ENCODE measurements around the gene WHRN.

The WHRN gene

DNA sequence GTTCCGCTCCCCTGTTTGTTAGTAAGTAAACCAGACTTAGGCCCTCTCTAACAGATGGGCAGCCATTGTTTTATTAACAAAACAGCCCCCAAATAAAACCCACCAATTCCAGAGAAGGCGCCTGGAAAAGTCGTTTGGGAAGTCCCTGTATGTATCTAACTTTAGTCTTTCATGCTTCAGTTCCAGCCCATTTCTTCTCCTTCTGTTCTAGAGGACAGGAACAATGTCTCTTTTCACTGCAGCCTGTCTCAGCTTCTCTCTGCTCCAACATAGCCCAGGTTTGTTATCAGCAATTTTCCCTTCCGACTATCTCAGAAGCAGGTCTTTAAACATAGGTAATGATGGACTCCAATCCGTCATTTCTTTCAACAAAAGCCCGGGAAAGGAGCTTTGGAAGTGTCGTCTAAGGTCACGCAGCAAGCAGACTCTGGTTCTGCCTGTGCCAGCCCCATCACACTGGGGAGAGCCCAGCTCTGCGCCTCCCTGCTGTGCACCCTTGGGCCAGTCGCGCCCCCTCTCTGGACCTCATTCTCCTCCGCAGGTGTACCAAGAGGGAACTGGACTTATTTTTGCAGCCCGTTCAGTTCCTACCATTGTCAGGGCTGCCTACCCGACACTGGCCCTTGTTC is 107.9 kb downstream of the WHRN start:
- no peak for DNase-seq (ENCODE audit: low read depth)

- no peak for DNase-seq (ENCODE audit: low read depth)
These were observed 108.6 kb downstream of the WHRN start for GRCh38 chr9:114396558-114397218.

- DNase-seq (ENCODE audit: low read depth) = no peak
These were observed 109.5 kb downstream of the WHRN start for GRCh38 chr9:114395768-114396167.

DNA sequence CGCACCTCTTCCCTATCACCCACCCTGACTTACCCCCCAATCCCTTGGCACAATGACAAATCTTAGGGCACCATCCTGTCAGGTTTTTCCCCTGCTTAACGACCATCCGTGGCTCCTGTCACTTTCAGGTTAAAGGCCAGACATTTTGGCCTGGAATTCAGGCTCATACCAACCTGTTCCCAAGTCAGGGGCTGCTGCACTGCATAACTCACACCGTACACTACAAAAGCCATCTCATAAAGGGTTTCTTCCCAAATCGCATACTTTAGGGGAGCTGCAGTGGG is 110.0 kb downstream of the WHRN start:
- DNase-seq (ENCODE audit: low read depth) = no peak

DNA sequence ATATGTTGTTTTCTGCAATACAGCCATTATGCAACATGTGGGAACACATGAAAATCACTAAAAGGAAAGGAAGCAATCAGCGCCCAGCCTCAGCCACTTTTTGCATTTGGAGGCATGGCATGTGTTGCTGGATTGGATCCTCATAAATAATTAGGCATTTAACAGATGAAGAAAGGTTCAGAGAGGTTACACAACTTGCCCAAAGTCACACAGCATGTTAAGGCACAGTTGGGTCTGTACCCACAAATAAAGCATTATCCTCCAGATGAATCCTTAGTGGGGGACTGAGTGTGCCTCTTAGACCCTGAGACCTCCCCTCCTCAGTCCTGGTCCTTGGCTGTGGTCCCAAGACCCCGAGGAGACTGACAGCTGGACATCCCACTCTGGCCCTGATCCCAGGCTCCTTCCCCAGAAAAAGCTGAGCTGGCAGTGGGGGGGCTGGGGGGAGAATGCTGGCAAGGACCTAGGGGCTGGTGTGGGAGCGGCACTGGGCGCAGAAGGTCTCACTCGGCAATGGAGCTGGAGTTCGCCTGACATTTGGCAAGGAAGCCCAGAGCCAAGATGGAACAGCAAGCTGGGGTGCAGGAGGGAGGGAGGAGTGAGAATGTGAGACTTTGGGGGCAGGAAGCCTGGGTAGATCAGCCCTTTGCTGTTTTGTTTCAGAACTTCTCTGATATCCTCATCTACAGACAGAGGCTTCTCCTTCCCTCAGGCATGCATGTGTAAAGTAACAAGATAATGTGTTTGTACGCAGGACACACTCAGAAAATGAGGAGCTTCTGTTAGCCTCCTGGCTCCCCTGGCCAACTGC is 110.5 kb downstream of the WHRN start:
- no peak for DNase-seq (ENCODE audit: low read depth)

DNA sequence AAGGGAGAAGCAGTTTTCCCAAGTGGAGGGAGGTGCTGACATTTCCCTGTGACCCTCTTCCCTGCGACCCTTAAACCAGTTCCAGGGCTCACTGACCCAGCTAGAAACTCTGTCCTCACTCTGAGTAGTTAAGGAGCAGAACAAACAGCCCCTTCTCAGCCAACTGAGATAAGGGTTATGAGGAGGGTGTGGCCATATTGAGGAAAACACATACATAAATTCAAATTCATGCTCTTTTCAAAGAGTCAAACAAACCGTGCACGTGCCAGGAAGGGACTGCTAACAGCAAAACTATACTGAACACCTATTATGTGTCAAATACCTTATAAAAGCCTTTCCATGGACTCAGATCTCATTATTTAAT is 112.5 kb downstream of the WHRN start:
- no peak for DNase-seq (ENCODE audit: low read depth)

DNA sequence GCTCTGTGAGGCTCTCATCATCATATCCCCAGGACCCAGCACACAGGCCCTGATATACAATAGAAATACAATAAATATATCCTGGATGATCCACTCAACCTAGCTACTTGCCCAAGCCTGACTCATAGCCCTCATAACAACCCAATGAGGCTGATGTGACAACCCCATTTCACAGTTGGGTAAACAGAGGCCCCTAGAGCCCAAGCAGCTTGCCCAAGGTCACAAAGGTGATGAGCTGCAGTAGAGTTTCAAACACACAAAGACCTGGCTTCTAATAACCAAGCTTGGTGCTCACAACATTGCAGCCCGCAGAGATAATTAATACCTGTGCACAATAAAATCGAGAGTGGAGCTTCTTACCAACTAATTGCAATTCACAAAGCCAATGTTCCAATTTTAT is 114.3 kb downstream of the WHRN start:
- no peak for DNase-seq (ENCODE audit: low read depth)

- no peak for DNase-seq (ENCODE audit: low read depth)
These were observed 115.5 kb downstream of the WHRN start for GRCh38 chr9:114389612-114390368.

DNA sequence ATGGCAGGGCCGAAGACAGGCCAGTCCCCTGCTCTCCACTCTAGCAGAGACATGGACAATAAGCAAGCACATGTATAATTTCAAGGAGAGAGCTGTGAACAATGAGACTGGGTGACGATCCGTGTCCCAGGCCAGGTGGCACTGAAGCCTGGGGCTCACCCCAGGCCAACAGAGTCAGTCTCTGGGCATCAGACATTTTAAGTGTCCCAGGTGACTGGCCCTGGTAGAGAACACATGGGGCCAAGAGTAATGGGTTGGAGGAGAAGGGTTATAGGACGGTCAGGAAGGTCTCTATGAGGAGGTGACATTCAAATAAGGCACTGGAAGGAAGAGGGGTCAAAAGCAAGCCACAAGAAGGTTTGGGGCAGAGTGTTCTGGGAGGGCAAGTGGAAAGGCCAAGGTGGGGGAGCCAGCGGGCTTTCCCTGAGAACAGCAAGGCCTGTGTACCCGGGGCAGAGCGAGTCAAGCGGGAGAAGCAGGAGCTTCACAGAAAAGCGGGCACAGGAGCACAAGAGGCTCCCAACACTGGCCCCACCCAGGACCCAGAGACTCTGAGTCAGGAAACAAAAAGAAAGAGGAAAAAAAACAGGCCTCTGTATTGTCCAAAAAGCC is 116.4 kb downstream of the WHRN start:
- no peak for DNase-seq (ENCODE audit: low read depth)

DNA sequence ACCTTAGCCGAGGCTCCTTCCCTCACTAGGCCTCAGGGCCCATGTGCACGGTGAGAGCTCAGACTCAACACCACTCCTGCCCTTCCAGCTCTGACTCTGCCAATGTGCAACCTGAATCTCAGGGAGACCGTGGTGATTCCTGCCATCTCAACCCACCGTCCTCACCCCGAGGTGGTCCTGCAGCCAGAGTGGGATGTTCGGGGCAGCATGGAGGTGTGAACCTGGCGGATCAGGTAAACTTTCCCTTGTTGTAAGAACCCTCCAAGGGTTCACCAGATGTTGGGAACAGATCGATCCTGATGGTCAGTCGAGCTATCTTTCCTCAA is 117.0 kb downstream of the WHRN start:
- DNase-seq (ENCODE audit: low read depth) = no peak

DNA sequence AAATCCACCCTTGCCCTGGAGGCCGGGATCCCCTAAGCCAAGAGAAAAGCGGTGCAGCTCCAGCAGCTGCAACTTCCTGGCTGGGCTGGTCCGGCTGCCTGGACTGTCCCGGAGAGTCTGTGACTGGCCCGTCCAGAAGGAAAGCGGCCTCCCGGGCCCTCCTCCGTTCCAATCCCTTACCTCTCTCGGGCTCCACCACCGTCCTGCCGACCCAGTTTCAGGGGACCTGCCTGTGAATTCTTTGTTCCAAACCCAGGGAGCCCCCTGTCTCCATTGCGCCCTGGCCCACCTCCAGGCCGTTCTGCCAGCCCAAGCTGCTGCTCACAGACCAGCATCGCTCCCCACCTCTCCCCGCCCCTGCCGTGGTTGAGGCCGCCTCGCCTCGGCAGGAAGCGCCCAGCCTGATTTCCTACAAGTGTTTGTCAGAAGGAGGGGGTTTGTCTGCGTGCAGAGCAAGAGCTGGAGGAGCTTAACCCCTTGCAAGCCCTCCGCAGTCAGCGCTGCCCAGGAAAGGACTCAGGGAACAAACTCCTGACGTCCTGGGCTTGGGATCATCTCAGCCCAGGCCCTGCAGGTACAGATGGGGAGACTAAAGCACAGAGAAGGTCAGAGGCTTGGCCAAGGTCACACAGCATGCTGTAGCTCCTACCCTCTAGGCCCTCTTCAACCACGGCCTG is 117.5 kb downstream of the WHRN start, which contains the start of gene AKNA:
Gene AKNA, minus strand, starts transcription at position 303 of the 677 bp plus-strand sequence. CDS start 6,649 bp downstream, outside the sequence.
- DNase-seq (ENCODE audit: low read depth) = peak; percentile 23

- DNase-seq (ENCODE audit: low read depth) = no peak
These were observed 118.2 kb downstream of the WHRN start for GRCh38 chr9:114386886-114387679.

- no peak for DNase-seq (ENCODE audit: low read depth)
These were observed 118.8 kb downstream of the WHRN start for GRCh38 chr9:114386361-114386885.

- DNase-seq (ENCODE audit: low read depth) = peak; percentile 79
These were observed 119.7 kb downstream of the WHRN start for GRCh38 chr9:114385397-114386181.

DNA sequence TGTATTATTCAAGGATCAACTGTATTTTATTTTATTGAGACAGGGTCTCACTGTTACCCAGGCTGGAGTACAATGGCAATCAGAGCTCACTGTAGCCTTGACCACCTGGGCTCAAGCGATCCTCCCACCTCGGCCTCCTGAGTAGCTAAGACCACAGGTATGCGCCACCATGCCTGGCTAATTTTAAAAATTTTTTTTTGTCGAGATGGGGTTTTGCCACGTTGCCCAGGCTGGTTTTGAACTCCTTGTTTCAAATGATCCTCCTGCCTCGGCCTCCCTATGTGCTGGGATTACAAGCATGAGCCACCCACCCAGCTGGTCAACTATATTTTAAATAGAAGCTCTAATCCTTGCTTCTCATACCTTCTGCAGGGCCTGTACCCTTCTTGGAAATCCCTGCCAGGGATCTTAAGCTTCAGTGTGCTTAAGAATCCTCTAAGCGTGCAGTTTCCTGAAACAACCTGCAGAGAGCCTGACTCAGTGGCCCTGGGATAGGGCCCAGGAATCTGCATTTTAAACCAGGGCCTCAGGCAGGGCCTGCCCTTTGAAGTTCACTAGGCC is 120.4 kb downstream of the WHRN start:
- DNase-seq (ENCODE audit: low read depth) = no peak

GRCh38 chr9:114384341-114384740 is 120.9 kb downstream of the WHRN start:
- no peak for DNase-seq (ENCODE audit: low read depth)

DNA sequence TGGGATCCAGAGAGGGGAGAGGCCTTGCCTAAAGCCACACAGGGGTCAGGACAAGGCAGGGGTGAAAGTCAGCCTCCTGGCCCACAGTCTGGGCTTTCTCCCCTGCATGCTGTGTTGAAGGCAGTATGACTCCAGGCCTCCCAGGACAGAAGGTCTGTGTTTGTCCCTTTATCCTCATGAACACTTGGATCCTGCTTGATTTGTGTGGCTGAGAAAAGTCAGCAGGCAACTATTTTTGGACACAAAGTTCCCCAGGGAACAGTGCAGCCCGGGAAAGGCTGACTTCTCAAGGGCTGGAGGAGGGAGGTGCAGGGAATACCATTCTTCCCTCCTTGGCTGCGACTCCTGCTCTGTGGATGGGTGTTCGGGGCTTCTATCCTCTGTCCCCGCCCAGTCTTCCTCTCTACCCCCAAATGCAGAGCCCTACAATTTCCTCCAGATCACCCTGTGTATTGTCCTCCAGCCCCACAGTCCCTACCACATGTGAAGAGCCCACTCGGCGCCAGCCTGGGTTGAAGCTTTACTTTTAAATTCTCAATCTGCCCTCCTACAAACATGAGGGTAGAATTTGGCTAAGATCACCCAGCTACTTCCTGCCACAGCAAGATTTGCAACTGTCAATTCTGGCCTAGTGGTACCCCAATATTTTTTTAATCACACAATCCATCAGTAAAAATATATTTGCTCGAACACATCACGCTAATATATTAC is 121.6 kb downstream of the WHRN start:
- no peak for DNase-seq (ENCODE audit: low read depth)

- no peak for DNase-seq (ENCODE audit: low read depth)
These were observed 122.4 kb downstream of the WHRN start for GRCh38 chr9:114382699-114383520.

Data from non-pigmented ciliary epithelial cell (primary cell).